GM19238 (cell line): Measurements from ENCODE around the gene DTNB.
"Not testable (repeated sequence)": the region's sequence is repeated elsewhere in the genome, so short reads cannot be mapped to it uniquely, and the experiment has no call there.

Experiments
- DNase-seq: peaks from one replicate; pipeline ENCODE4 v3.0.0; 2011; ENCODE audit warnings: low spot score; ENCODE audit not compliant: insufficient read length

The DTNB gene

GRCh38 chr2:25590921-25591505 is 82.4 kb downstream of the DTNB start:
- DNase-seq: no peak

- DNase-seq: no peak
Observed at GRCh38 chr2:25589676-25590205, 83.6 kb downstream of the DTNB start.

- no peak for DNase-seq
Observed at GRCh38 chr2:25588576-25588975, 84.8 kb downstream of the DTNB start.

GRCh38 chr2:25587361-25587760 is 86.0 kb downstream of the DTNB start:
- DNase-seq: no peak

GRCh38 chr2:25586726-25587144 is 86.6 kb downstream of the DTNB start:
- DNase-seq: no peak

- no peak for DNase-seq
Observed at GRCh38 chr2:25585189-25585588, 88.2 kb downstream of the DTNB start.

GRCh38 chr2:25582077-25582830 is 91.1 kb downstream of the DTNB start:
- no peak for DNase-seq

- no peak for DNase-seq
Observed at GRCh38 chr2:25576596-25576995, 96.8 kb downstream of the DTNB start.

GRCh38 chr2:25572638-25573037 is 100.7 kb downstream of the DTNB start:
- DNase-seq: no peak

GRCh38 chr2:25570161-25570845 is 103.1 kb downstream of the DTNB start:
- DNase-seq: no peak

GRCh38 chr2:25567406-25567805 is 106.0 kb downstream of the DTNB start:
- no peak for DNase-seq

GRCh38 chr2:25566694-25567093 is 106.7 kb downstream of the DTNB start:
- DNase-seq: peak; percentile 41

GRCh38 chr2:25566094-25566493 is 107.3 kb downstream of the DTNB start:
- DNase-seq: no peak

- DNase-seq: no peak
Observed at GRCh38 chr2:25561136-25561850, 112.1 kb downstream of the DTNB start.

- no peak for DNase-seq
Observed at GRCh38 chr2:25559148-25559547, 114.2 kb downstream of the DTNB start.

GRCh38 chr2:25558262-25558661 is 115.1 kb downstream of the DTNB start:
- DNase-seq: peak; percentile 29

GRCh38 chr2:25557179-25558036 is 116.0 kb downstream of the DTNB start:
- no peak for DNase-seq

GRCh38 chr2:25552318-25552717 is 121.1 kb downstream of the DTNB start:
- no peak for DNase-seq

GRCh38 chr2:25551316-25551715 is 122.1 kb downstream of the DTNB start:
- no peak for DNase-seq

- DNase-seq: not testable (repeated sequence)
Observed at GRCh38 chr2:25549571-25549970, 123.8 kb downstream of the DTNB start.

- no peak for DNase-seq
Observed at GRCh38 chr2:25548601-25549000, 124.8 kb downstream of the DTNB start.
